Brain microvascular endothelial cell (primary cell): ENCODE data around the gene FOLR2.
"Not testable (repeated sequence)": the region's sequence is repeated elsewhere in the genome, so short reads cannot be mapped to it uniquely, and the experiment has no call there.

Source experiments
- DNase-seq: peaks from one replicate; pipeline ENCODE4 v3.0.0-alpha.2; 2020
- H3K27ac ChIP-seq: fragments of 250-450 bp; sonication (Bioruptor Pico); 2 replicates; pipeline ENCODE4 v1.5.1; 2020; ENCODE audit warnings: mild to moderate bottlenecking, moderate library complexity
- H3K27me3 ChIP-seq: fragments of 250-450 bp; sonication (Bioruptor Pico); replicated peaks from 2 replicates; pipeline ENCODE4 v1.5.1; 2020; ENCODE audit warnings: mild to moderate bottlenecking
- H3K36me3 ChIP-seq: fragments of 250-450 bp; sonication (Bioruptor Pico); replicated peaks from 2 replicates; pipeline ENCODE4 v1.5.1; 2020; ENCODE audit warnings: mild to moderate bottlenecking
- H3K4me3 ChIP-seq: 2 replicates; pipeline ENCODE4 v1.5.1; 2011; ENCODE audit warnings: low read depth, mild to moderate bottlenecking, control low read depth, low read length, moderate library complexity
- in situ Hi-C: cut with HindIII; loops from 2 replicates; pipeline ENCODE4 v1.10.0; 2017; ENCODE audit warnings: low sequenced_read_pairs, low pct_ligation_motif_present
- TF ChIP-seq, protein P1 (sequence below): IDR thresholded peaks from 2 replicates; pipeline ENCODE4 v1.5.1; 2011; ENCODE audit warnings: low read depth, mild to moderate bottlenecking, moderate library complexity, low read length, control low read depth, inconsistent platforms; ENCODE audit errors: missing control alignments

Gene FOLR2

DNA sequence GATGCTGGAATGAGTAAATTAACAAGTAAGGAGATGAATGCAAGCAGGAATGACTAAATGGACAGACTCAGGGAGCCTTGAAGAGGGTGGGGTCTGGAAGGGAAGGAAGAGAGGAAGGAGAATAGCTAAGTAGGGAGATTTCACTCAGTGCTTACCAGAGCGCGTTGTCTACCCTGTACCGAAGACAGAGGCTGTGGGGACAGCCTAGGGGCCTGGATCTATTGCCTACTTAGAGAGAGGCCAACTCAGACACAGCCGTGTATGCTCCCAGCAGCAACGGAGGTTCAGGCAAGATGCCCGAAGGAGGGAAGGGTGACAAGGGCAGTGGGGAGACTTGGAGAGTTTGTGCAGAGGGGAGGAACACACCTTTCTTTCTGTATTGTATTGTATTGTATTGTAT is at the start of gene FOLR2:
FOLR2 (plus strand) TSS at position 157 of the 400 bp plus-strand sequence. CDS start 1,791 bp downstream, outside the sequence.
- in situ Hi-C loops, result no loop called here
- TF ChIP-seq, protein P1, sequence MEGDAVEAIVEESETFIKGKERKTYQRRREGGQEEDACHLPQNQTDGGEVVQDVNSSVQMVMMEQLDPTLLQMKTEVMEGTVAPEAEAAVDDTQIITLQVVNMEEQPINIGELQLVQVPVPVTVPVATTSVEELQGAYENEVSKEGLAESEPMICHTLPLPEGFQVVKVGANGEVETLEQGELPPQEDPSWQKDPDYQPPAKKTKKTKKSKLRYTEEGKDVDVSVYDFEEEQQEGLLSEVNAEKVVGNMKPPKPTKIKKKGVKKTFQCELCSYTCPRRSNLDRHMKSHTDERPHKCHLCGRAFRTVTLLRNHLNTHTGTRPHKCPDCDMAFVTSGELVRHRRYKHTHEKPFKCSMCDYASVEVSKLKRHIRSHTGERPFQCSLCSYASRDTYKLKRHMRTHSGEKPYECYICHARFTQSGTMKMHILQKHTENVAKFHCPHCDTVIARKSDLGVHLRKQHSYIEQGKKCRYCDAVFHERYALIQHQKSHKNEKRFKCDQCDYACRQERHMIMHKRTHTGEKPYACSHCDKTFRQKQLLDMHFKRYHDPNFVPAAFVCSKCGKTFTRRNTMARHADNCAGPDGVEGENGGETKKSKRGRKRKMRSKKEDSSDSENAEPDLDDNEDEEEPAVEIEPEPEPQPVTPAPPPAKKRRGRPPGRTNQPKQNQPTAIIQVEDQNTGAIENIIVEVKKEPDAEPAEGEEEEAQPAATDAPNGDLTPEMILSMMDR, result no peak

DNA sequence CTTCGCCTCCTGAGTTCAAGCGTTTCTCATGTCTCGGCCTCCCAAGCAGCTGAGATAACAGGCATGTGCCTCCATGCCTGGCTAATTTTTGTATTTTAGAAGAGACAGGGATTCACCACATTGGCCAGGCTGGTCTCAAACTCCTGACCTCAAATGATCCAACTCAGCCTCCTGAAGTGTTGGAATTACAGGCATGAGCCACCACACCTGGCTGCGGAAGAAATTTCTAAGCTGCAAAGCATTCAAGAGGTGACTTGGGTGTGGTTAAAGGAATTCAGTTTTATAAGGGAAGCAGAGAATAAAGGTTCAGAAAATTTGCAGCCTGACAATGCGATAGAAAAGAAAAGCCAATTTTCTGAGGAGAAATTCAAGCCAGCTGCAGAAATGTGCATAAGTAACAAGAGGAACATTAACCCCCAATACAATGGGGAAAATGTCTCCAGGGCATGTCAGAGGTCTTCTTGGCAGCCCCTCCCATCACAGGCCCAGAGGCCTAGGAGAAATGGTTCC is 47.5 kb upstream of the FOLR2 start:
- H3K27ac ChIP-seq, in situ Hi-C loops, H3K36me3 ChIP-seq, H3K4me3 ChIP-seq, H3K27me3 ChIP-seq, DNase-seq: not testable (repeated sequence)

More for the DNA sequence above, at the start of gene FOLR2:
- Histone ChIP-seq H3K4me3 (no peak within 1 kb of the TSS), H3K27me3 (peaks cover 4% of the 10 kb centered on the region), H3K36me3 (no peaks in the 10 kb centered on the region), H3K27ac (no peak within 1 kb of the TSS)
- no peak for DNase-seq

DNA sequence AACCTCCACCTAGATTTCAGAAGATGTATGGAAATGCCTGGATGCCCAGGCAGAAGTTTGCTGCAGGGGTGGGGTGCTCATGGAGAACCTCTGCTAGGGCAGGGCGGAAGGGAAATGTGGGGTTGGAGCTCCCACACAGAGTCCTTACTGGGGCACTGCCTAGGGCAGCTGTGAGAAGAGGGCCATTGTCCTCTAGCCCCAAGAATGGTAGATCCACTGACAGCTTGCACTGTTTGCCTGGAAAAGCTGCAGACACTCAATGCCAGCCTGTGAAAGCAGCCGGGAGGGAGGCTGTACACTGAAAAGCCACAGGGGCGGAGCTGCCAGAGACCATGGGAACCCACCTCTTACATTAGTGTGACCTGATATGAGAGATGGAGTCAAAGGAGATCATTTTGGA is 46.8 kb upstream of the FOLR2 start:
- in situ Hi-C loops, H3K4me3 ChIP-seq, DNase-seq, H3K36me3 ChIP-seq, H3K27ac ChIP-seq, H3K27me3 ChIP-seq: not testable (repeated sequence)

GRCh38 chr11:72172043-72172442 is 44.6 kb upstream of the FOLR2 start:
- H3K27me3 ChIP-seq, H3K36me3 ChIP-seq, in situ Hi-C loops, DNase-seq, H3K4me3 ChIP-seq, H3K27ac ChIP-seq: not testable (repeated sequence)

GRCh38 chr11:72173291-72173690 is 43.3 kb upstream of the FOLR2 start:
- DNase-seq, result no peak
- TF ChIP-seq, protein P1, result no peak
- Histone ChIP-seq H3K27me3 (no peaks in the 10 kb centered on the region), H3K27ac (no peak overlapping the region), H3K4me3 (no peak overlapping the region), H3K36me3 (no peaks in the 10 kb centered on the region)
- in situ Hi-C loops, result no loop called here

DNA sequence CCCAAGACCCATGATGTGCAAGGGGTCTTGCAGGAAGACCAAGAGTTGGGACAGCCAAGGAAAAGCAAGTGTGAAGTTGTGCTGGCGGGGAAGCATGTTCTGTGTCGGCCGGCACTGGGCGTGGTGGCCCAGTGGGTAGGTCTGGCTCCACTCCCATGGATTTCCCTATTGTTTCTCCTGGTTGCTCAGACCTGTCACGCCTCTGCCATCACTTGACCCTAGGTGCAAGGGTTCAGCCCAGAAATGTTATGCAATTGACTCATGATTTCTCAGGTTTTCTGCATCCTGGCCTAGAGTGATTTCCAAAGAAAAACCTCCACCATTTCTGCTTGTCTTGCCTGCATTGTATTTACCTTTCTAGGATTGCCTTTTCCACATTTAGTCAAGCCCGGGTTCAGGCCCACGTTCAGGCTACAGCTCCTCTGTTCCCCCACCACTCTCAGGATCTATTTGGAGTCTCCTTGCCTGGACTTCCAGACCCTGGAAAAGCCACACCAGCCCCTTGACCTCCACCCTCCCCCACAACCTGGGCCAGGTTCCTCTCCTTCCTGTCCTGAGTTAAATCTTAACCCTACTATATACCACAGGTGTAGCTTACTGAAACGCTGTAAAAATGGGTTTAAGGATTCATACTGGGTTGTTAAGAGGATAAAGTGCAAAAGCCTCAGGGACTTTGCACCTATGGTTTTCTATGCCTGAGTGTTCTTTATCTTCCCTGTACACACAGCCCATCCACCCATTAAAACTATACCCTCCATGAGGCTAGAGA is 42.1 kb upstream of the FOLR2 start:
- in situ Hi-C loops, result no loop called here
- H3K36me3 ChIP-seq, result no peaks in the 10 kb centered on the region

DNA sequence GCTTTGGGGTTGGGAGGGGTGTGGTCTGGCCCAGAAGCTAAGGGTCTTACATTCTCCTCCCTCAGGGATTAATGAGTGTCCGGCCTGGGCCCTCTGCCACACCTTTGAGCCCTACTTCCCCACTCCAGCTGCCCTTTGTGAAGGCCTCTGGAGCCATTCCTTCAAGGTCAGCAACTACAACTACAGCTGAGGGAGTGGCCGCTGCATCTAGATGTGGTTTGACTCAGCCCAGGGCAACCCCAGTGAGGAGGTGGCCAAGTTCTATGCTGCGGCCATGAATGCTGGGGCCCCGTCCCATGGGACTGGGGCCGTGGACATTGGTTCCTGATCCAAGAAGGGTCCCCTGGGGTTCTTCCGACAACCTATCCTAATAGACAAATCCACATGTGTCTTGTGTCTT is 38.9 kb upstream of the FOLR2 start:
- H3K4me3 ChIP-seq, result no peak overlapping the region
- H3K27me3 ChIP-seq, result no peaks in the 10 kb centered on the region
- TF ChIP-seq, protein P1, result no peak
- no peak overlapping the region for H3K27ac ChIP-seq
- DNase-seq, result no peak
- in situ Hi-C loops, result no loop called here
- no peaks in the 10 kb centered on the region for H3K36me3 ChIP-seq

More for the DNA sequence above, 42.1 kb upstream of the FOLR2 start:
- no peak overlapping the region for H3K27ac ChIP-seq
- DNase-seq, result no peak
- H3K4me3 ChIP-seq, result no peak overlapping the region
- TF ChIP-seq, protein P1, result no peak
- H3K27me3 ChIP-seq, result no peaks in the 10 kb centered on the region
